NCI-H1105 (cell line): ENCODE results near the gene OR2V1.
"Not testable (repeated sequence)": the region's sequence is repeated elsewhere in the genome, so short reads cannot be mapped to it uniquely, and the experiment has no call there.

Experiments
- DNase-seq: peaks from one replicate; lab custom pipeline; 2025; lab: John Stamatoyannopoulos, UW

OR2V1 gene

DNA sequence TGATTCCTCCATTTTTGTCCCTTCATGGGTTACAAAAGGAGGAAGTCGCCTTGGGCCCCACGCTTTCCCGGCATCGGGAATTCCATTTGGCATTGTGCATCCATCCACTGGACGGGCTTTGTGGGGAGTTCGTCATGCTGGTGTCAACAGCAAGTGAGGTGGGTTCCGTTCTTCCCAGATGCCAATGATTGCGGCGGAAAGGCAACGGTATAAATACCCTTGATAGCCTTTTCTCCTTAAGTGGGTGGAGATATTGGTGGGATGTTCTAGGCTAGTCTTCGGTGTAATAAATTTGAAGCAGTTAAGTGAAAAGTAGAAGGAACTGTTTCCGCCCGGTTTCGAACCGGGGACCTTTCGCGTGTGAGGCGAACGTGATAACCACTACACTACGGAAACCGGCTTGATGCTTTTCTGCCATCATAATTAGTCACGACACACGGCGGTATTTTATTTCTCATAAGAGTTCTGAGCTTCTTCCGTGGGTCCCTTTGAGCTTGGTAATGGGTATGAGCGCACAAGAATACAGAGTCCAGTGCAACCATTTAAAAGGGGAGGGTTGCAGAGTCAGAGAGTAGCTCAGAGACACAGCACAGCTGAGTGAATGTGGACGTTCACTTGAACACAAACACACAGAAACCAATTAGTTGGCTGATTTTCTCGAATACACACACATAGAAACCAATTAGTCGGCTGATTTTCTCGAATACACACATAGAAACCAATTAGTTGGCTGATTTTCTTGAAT lies 28.9 kb downstream of the OR2V1 start:
- not testable (repeated sequence) for DNase-seq

DNA sequence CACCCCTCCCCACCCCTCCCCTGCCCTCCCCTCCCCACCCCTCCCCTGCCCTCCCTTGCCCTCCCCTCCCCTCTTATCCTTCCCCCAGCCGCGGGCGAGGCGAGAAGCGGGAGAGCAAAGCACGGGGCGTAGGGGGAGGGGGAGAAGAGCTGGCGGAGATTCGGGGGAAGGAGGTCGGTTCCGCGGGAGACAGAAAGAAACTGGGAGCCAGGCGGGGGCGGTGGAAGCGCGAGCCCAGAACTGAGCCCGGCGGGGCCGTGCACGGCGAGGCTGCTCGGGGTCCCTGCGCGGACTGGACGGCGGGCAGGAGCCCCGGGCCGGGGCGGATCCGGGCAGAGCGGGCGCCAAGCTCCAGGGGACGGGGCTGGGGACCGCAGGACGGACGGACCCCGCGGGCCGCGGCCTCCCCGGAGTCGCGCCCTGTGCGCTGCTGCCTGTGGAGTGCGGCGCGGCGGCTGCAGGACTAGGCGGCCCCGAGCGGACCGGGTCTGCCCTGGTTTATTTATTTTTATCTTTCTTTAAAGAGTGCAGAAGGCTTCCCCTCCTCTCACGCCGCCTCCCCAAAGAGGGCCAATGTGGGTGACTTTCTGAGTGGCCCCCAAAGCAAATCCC lies 29.8 kb downstream of the OR2V1 start:
- DNase-seq, result not testable (repeated sequence)

DNA sequence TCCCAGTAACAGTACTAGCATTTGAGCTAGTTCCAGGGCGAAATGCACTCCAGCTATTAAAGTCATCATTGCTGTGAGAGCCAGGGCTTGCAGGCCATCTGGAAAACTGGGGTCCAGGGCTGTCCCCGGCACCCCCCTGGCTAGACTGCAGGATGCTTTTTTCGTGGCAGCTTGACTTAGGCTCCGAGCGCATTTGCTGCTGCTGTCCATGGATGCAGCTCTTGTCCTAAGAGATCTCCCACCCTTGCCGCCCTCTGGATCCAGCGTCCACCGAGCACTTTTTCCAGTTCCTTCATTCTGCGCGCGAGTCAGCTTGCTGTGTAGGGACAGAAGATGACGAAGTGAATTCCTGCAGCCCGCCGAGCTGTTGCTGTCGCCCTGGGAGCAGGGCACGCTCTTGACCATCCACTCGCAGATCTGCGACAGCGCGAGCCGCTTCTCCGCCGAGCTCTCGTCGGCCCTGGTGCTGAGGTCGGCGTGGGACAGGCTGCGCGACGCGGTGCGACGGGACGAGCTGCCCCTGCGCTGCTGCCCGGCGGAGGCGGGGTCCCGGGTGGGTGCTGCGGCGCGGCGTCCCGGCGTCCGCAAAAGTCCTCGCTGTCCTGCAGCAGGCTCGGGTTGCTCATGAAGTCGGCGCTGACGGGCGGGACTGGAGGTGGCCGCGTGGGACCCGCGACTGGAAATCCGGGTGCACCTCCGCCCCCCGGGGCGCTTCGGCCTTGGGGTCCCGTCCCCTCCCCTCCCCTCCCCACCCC lies 30.7 kb downstream of the OR2V1 start:
- DNase-seq, result no peak

DNA sequence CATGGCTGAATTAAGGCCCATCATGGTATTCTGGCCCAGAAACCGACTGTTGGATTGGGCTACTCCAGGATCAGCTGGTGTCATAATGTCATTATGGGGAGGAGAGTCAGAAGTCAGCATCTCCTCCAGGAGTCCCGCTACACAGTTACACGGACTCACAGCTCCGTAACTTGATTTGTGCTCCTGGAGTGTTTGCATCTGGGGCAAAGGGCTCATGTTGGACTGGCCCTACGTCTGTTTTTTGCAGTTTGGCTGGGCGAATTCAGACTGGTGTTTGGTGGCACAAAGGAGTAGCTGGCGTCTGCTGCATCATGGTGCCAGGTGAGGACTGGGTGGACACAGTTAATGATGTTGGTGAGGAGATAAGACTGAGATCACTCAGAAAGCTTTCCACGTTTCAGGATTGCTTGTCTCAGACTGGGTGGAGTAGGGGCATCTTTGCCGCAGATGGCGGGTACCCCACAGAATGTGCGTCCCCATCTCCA lies 31.3 kb downstream of the OR2V1 start:
- no peak for DNase-seq

DNA sequence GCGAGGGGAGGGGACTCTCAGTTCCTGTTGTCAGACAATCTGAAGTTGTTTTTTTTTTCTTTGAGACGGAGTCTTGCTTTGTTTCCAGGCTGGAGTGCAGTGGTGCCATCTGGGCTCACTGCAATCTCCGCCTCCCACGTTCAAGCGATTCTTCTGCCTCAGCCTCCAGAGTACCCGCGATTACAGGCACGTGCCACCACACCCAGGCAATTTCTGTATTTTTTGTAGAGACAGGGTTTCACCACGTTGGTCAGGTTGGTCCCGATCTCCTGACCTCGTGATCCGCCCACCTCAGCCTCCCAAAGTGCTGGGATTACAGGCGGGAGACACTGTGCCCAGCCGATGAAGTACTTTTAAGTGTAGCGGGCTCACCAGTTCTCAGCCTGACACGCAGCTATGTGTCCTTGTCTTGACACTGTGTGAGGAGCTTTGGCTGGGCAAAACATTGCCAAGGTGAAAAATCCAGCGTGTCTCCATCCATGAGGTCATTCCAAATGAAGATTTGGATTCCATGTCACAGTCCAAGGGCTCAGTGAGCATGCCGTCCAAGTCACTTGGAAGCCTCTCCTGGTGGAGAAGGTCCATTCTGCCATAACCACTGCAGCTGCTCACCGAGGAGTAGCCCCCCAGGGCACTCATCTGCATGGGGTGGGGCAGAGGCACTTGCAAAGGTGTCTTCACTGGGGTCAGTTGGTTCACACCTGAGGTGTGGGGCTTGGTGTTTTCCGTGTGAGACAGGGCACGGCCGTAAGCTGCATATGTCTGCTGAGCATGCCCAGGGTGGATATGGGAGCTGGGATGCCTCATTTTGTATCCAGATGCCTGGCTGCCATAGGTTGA lies 32.0 kb downstream of the OR2V1 start:
- DNase-seq, result no peak

DNA sequence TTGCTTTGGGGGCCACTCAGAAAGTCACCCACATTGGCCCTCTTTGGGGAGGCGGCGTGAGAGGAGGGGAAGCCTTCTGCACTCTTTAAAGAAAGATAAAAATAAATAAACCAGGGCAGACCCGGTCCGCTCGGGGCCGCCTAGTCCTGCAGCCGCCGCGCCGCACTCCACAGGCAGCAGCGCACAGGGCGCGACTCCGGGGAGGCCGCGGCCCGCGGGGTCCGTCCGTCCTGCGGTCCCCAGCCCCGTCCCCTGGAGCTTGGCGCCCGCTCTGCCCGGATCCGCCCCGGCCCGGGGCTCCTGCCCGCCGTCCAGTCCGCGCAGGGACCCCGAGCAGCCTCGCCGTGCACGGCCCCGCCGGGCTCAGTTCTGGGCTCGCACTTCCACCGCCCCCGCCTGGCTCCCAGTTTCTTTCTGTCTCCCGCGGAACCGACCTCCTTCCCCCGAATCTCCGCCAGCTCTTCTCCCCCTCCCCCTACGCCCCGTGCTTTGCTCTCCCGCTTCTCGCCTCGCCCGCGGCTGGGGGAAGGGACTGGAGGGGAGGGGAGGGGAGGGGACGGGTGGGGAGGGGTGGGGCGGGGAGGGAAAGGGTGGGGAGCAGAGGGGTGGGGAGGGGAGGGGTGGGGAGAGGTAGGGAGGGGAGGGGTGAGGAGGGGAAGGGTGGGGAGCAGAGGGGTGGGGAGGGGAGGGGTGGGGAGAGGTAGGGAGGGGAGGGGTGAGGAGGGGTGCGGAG lies 33.0 kb downstream of the OR2V1 start:
- DNase-seq, result not testable (repeated sequence)

DNA sequence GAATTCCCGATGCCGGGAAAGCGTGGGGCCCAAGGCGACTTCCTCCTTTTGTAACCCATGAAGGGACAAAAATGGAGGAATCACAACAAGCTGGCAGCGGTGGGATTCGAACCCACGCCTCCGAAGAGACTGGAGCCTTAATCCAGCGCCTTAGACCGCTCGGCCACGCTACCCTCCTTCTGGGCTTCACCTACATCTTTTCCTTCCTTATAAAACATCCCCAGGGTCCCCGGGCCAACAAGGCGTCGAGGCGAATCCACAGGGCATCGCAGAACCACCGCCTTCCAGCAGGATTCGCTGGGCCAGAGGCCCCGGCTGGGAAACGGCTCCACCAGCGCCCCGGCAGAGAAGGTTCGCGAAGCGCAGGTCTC lies 33.6 kb downstream of the OR2V1 start:
- not testable (repeated sequence) for DNase-seq

DNA sequence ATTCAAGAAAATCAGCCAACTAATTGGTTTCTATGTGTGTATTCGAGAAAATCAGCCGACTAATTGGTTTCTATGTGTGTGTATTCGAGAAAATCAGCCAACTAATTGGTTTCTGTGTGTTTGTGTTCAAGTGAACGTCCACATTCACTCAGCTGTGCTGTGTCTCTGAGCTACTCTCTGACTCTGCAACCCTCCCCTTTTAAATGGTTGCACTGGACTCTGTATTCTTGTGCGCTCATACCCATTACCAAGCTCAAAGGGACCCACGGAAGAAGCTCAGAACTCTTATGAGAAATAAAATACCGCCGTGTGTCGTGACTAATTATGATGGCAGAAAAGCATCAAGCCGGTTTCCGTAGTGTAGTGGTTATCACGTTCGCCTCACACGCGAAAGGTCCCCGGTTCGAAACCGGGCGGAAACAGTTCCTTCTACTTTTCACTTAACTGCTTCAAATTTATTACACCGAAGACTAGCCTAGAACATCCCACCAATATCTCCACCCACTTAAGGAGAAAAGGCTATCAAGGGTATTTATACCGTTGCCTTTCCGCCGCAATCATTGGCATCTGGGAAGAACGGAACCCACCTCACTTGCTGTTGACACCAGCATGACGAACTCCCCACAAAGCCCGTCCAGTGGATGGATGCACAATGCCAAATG lies 34.1 kb downstream of the OR2V1 start:
- DNase-seq, result not testable (repeated sequence)

DNA sequence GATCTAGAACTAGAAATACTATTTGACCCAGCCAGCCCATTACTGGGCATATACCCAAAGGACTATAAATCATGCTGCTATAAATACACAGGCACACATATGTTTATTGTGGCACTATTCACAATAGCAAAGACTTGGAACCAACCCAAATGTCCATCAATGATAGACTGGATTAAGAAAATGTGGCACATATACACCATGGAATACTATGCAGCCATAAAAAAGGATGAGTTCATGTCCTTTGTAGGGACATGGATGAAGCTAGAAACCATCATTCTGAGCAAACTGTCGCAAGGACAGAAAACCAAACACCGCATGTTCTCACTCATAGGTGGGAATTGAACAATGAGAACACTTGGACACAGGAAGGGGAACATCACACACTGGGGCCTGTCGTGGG lies 35.8 kb downstream of the OR2V1 start:
- DNase-seq, result not testable (repeated sequence)

DNA sequence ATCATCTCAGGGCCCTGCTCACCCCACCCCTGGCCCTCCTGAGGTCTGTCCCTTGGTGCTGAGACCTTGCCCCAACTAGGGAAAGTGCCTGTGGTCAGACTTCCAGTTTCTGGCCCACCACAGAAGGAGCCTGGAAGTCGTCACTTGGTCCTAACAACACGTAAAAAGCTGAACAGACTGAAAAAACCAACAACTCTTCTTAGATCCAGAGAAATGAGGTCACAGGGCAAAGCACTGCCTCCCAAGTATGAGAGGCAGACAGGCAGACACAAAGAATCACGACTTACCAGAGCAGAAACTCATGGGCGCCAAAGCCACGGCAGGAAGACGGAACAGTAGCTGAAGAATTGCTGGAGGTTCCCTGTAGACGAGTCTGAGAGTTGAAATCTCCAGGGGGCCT lies 38.5 kb downstream of the OR2V1 start:
- DNase-seq, result no peak

DNA sequence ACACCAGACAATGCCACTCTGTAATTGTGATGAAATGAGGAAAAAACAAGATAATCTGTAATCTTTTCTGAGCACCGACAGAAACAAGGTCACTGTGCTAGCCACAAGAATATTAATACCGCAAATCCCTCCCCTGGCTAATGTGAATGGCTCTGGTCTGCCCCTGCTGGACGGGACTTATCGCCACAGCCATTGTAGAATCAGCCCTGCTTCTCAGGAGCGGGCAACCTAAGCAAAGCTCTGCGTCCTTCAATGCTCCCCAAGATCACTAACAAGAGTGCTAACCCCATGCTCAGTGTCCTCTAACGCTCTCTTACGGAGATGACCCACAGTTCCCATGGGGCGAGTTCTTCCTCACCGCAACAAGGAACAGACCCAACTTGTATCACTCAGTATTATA lies 42.7 kb downstream of the OR2V1 start:
- no peak for DNase-seq

DNA sequence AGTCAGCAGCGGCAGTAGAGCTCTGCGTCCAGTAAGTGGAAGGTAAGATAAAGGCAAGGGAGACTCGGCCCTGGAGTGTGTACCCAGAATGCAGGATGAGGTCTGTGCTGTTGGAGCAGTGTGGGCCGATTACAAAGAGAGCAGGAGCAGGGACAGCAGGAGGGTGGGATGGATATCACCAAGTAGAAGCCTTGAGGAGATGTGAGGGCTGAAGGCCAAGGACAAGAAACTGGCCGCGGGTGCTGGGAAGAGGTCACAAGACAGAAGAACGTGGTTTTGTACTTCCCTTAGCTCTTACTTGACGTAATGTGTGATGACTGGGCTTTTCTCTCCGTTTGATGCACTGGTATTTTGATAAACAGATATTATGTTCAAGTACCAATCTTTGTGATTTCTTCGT lies 43.7 kb downstream of the OR2V1 start:
- no peak for DNase-seq

DNA sequence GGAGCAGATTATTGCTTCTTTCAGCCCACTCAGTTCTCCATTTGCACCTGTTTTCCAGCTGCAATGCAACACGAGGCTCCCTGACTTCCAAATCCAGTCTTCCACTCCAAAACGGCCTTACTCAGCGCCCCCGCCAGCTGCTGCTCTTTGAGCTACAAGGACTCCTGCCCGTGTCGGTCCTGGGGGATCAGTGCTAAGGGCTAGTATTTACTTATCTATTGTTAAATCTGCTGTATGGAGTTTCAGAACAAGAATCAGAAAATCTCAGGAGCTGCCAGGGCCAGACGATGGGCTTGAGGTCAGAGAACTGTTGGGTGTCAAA lies 44.1 kb downstream of the OR2V1 start:
- DNase-seq, result no peak

DNA sequence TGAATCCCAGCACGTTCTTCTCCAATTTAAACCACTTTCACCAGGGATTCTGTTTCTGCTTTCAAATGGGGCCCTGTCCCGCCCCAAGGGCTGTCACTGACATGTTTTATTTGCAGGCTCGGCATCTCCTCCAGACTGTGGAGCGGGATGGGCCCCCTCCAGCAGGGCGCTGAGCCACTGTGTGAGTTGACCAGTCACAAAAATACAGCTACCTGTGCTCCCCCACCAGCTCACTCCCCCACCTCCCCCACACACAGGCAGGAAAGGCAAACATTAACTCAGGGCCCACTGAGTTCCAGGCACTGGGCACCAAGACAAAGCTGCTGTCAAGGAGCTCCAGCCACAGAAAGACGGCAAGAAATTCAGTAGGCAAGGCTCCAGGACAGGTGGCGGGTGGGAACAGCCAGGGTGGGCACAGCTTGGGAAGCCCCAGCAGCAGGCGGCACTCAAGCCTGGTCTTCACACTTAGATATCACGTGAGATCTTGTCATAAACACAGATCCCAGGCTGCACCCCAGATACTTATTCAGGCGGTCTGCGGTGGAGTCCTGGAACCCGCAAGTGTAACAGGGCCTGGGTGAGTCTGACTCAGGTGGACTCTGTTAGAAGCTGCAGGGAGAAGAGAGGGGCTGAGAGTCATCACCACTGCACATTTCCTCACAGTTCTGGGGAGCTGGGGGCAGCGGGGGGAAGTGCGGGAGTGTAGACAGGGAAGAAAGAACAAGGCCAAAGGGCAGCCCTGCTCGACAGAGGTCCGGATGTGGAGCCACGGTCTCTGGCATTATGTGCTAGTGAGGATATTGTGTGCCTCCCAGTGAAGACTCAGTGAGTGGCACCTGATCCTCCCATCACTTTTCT lies 44.7 kb downstream of the OR2V1 start:
- no peak for DNase-seq

DNA sequence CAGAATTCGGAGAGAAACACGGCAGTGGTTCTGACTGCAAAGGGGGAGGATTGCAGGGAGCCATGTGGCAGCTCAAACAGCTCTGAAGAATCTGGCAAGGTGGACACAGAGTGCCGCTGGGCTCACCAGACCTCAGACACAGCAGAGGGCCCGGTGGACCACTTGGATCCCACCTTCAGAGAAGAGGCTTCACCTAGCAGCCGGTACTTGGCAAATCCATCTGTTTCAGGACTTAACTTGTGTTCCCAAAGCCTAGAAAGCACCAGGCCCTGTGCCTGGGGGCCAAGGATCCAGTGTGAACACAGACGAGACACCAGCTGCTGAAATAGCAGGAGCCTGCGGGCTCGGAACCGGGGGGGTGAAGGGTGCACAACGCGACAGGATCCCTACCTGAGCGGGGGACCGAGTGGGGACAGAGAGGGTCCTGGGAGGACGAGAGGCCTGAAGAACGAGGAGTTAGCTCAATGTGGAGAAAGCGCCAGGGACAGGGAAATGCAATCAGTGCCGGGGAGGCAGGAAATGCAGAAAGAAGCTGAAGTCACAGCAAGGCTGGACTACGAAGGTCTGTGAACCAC lies 46.3 kb downstream of the OR2V1 start:
- DNase-seq, result no peak

DNA sequence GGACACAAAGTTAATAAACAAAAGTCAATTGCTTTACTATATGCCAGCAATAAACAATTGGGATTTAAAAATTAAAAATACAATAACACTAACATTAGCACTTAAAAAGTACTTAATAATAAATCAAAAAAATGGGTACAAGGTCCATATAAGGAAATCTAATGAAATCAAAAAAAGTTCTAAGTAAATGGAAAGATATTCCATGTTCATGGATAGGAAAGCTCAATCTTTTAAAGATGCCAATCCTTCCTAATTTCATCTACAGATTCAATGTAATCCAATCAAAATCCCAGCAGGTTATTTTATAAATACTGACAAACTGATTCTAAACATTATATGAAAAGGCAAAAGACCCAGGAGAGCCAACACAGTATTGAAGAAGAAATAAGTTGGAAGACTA lies 49.0 kb downstream of the OR2V1 start:
- no peak for DNase-seq

DNA sequence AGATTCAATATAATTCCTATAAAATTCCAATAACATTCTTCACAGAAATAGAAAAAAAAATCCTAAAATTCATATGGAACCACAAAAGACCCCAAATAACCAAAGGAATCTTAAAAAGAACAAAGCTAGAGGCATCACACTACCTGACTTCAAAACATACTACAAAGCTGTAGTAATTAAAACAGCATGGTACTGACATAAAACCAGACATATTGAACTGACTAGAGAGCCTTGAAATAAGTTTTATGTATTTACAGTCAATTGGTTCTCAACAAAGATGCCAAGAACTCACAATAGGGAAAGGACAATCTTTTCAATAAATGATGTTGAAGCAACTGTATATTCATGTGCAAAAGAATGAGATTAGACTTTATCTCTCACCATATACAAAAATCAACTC lies 54.0 kb downstream of the OR2V1 start:
- DNase-seq, result no peak
